ENCODE results near the gene PAFAH1B2.

GRCh38 chr11:117134431-117134830 lies 9.7 kb upstream of the PAFAH1B2 start:
- TF ChIP-seq CTCF (IDR thresholded peaks at IDR 0.05) = no peak
- no peak for TF ChIP-seq EZH2phosphoT487 (IDR thresholded peaks at IDR 0.05)
- TF ChIP-seq EZH2 (IDR thresholded peaks at IDR 0.05) = no peak
